Osteocyte (in vitro differentiated cells): Measurements from ENCODE around the gene UBAC1. TPM values are rescaled to one million over a fixed set of nuclear protein-coding genes. Genes with fewer than 3 reads are reported as not detected.

Source experiments
- DNase-seq: peaks from one replicate; pipeline ENCODE4 v3.0.0; 2021; ENCODE audit warnings: mixed read lengths; ENCODE audit not compliant: unreplicated experiment; ENCODE audit errors: extremely low spot score
- H3K27ac Mint-ChIP-seq: one replicate; pipeline ENCODE4 v1.8.0; 2021; ENCODE audit warnings: mild to moderate bottlenecking, mixed read lengths; ENCODE audit not compliant: unreplicated experiment
- H3K27me3 Mint-ChIP-seq: one replicate; pipeline ENCODE4 v1.8.0; 2021; ENCODE audit warnings: mixed read lengths; ENCODE audit not compliant: unreplicated experiment
- H3K36me3 Mint-ChIP-seq: one replicate; pipeline ENCODE4 v1.8.0; 2021; ENCODE audit warnings: mixed read lengths; ENCODE audit not compliant: unreplicated experiment
- H3K4me1 Mint-ChIP-seq: one replicate; pipeline ENCODE4 v1.8.0; 2021; ENCODE audit warnings: mixed read lengths; ENCODE audit not compliant: unreplicated experiment
- H3K4me3 Mint-ChIP-seq: one replicate; pipeline ENCODE4 v1.8.0; 2021; ENCODE audit warnings: mild to moderate bottlenecking, moderate library complexity, mixed read lengths; ENCODE audit not compliant: unreplicated experiment
- H3K9me3 Mint-ChIP-seq: one replicate; pipeline ENCODE4 v1.8.0; 2021; ENCODE audit warnings: mixed read lengths; ENCODE audit not compliant: unreplicated experiment
- CTCF ChIP-seq: fragments of 200-600 bp; sonication (generic); IDR thresholded peaks from 2 replicates; pipeline ENCODE4 v1.5.0; 2021; ENCODE audit warnings: antibody characterized with exemption, mild to moderate bottlenecking, moderate library complexity
- total RNA-seq: library from RNA; stranded (reverse); gene quantifications from 2 replicates; pipeline ENCODE4 v1.2.1, GENCODE V29; 2021

The UBAC1 gene
- total RNA-seq, 1 donor from 2014 or later: 38.9 TPM

GRCh38 chr9:135963938-135964337, 2.8 kb upstream of the UBAC1 start:
- Mint-ChIP-seq H3K9me3 (no peaks in the 10 kb centered on the region), H3K4me3 (no peak overlapping the region), H3K27ac (no peak overlapping the region), H3K27me3 (peaks cover 17% of the 10 kb centered on the region), H3K36me3 (no peaks in the 10 kb centered on the region), H3K4me1 (peaks cover 24% of the 10 kb centered on the region)
- no peak for DNase-seq
- TF ChIP-seq CTCF: no peak

- TF ChIP-seq CTCF: no peak
- Mint-ChIP-seq H3K9me3 (no peaks in the 10 kb centered on the region), H3K4me1 (peaks cover 22% of the 10 kb centered on the region), H3K27ac (no peak overlapping the region), H3K36me3 (no peaks in the 10 kb centered on the region), H3K27me3 (peaks cover 17% of the 10 kb centered on the region), H3K4me3 (no peak overlapping the region)
- no peak for DNase-seq
Observed at GRCh38 chr9:135963338-135963737, 2.2 kb upstream of the UBAC1 start.

GRCh38 chr9:135962696-135963307, 1.6 kb upstream of the UBAC1 start:
- no peak overlapping the region for H3K27ac Mint-ChIP-seq
- no peak for TF ChIP-seq CTCF

GRCh38 chr9:135961811-135962695, 880 bp upstream of the UBAC1 start:
- Mint-ChIP-seq H3K4me3 (peak overlapping the region; percentile 72), H3K27me3 (peaks cover 15% of the 10 kb centered on the region), H3K4me1 (peaks cover 15% of the 10 kb centered on the region), H3K9me3 (no peaks in the 10 kb centered on the region), H3K36me3 (no peaks in the 10 kb centered on the region), H3K27ac (no peak overlapping the region)
- no peak for DNase-seq
- TF ChIP-seq CTCF: no peak

More at GRCh38 chr9:135962696-135963307, 1.6 kb upstream of the UBAC1 start:
- Mint-ChIP-seq H3K4me3 (no peak overlapping the region), H3K9me3 (no peaks in the 10 kb centered on the region), H3K4me1 (peaks cover 20% of the 10 kb centered on the region), H3K36me3 (no peaks in the 10 kb centered on the region), H3K27me3 (peaks cover 17% of the 10 kb centered on the region)
- DNase-seq: no peak
